Subcutaneous adipose tissue (tissue), 4 donors: ENCODE data around the gene DCAF4. TPM values are rescaled to one million over a fixed set of nuclear protein-coding genes. Genes with fewer than 3 reads are reported as not detected.

Experiments
- total RNA-seq, 4 donors: library from RNA; depleted of rRNA; stranded (reverse); fragments of >200 nt; gene quantifications; one replicate each; pipeline ENCODE4 v1.1.0, GENCODE V29; 2016
- TF ChIP-seq, protein P1 (sequence below): fragments of 450-650 bp; IDR thresholded peaks from one replicate; pipeline ENCODE4 v1.5.1; 2016; ENCODE audit warnings: low read depth, mild to moderate bottlenecking, control low read depth, antibody characterized with exemption, moderate library complexity

DCAF4 gene
- total RNA-seq, 4 donors from 2014 or later, result 14.1 to 25.1 (median 16.9) TPM

DNA sequence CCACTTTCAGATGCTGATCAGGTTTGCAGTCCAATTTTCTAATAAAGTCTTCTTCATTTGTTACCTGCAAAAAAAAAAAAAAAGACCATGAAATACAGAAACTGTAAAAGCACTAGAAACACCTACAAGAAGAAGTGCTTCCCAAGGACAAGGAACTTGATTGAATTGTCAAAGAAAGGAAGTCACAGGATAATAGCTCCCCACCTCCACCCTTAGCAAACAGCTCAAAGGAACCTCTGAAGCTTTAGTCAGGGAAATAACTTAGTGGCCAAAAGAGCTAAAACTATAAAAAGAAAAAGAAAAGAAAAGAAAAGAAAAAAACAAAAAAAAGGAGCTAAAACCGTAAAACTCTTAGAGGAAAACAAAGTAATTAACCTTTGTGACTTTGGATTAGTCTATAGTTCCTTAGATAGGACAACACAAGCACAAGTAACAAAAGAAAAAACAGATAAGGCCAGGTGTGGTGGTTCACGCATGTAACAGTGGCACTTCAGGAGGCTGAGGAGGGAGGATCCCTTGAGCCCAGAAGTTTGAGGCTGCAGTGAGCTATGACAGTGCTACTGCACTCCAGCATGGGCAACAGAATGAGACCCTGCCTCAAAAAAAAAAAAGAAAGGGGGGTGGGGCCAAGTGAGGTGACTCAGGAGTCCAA is 72.1 kb downstream of the DCAF4 start:
- TF ChIP-seq, protein P1, sequence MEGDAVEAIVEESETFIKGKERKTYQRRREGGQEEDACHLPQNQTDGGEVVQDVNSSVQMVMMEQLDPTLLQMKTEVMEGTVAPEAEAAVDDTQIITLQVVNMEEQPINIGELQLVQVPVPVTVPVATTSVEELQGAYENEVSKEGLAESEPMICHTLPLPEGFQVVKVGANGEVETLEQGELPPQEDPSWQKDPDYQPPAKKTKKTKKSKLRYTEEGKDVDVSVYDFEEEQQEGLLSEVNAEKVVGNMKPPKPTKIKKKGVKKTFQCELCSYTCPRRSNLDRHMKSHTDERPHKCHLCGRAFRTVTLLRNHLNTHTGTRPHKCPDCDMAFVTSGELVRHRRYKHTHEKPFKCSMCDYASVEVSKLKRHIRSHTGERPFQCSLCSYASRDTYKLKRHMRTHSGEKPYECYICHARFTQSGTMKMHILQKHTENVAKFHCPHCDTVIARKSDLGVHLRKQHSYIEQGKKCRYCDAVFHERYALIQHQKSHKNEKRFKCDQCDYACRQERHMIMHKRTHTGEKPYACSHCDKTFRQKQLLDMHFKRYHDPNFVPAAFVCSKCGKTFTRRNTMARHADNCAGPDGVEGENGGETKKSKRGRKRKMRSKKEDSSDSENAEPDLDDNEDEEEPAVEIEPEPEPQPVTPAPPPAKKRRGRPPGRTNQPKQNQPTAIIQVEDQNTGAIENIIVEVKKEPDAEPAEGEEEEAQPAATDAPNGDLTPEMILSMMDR, result no peak

DNA sequence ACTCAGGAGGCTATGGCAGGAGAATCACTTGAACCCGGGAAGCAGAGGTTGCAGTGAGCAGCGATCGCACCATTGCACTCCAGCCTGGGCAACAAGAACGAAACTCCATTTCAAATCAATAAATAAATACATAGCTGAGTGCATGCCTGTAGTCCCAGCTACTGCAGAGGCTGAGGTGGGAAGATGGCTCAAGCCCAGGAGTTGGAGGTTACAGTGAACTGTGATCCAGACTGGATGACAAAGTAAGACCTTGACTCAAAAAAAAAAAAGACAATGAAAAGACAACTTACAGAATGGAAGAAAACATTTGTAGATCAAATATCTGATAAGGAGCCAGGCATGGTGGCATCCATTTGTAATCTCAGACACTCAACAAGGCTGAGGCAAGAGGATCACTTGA is 73.1 kb downstream of the DCAF4 start:
- TF ChIP-seq, protein P1, result no peak

DNA sequence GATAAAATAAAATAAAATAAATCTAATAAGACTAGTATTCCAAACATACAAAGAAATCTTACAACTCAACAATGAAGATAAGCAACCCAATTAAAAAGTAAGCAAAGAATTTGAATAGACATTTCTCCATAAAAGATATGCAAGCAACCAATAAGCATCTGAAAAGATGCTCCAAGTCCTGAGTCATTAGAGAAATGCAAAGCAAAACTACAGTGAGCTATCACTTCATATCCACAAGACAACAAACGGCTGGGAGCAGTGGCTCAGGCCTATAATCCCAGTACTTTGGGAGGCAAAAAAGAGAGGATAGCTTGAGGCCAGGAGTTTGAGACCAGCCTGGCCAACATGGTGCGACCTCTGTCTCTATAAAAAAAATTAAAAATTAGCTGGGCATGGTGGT is 73.8 kb downstream of the DCAF4 start:
- TF ChIP-seq, protein P1, result no peak

DNA sequence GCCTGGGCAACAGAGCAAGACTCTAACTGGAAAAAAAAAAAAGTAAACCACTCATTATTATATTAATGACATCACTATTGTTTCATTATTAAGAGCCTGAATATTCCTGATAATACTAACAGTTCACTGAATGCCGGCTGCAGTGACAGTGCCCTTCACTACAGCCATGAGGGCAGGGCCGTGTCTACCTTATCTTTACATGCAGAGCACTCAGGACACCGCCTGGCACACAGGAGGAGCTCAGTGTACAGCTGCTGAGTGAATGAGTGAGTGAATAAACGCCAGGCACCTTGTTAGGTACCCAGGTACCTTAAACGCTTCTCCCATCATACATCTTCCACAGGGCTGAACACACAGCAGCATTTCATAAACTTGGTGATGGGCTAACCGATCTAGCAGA is 77.4 kb downstream of the DCAF4 start:
- TF ChIP-seq, protein P1, result no peak

DNA sequence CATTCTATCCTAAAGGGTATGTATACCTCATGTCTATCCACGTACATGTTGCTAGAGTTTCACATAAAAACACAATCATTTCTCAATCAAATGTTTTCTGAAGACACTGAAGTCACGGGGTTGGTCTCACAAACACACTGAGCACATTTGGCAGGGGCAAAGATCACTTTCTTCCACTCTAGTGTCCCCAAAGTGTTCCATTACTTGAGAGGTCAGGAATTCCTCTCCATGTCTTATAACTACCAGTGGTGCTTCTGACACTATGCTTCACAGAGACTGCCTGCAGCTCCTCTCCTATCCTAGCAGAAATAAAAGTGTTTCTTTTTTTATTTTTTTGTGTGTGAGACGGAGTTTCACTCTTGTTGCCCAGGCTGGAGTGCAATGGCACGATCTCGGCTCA is 81.6 kb downstream of the DCAF4 start:
- TF ChIP-seq, protein P1, result no peak

DNA sequence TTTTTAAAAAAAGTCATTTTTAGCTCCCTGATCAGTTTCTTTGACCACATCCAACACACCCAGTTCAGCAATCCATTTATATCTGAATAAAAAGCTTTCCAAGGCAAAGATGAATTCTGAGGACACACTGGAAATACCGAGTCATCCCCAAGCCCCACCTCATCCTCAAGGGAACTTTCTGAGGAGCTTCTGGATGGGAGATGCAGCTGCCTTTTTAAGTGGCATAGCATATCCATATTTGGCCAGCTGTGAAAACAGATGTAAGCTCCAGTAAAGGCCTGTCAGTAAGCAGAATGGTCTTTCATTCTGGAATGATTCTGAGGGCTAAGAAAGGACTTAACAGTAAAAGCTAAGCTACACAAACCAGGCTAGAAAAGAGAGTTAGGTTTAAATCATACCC is 82.2 kb downstream of the DCAF4 start:
- TF ChIP-seq, protein P1, result no peak

Other genes starting within 250 kb of the DCAF4 start
- 1 to 10 TPM in 1 of 4 donors, under 1 TPM in 1, not detected in 2; 0.33 to 6.8 TPM for gene DPF3, start 32.4 kb upstream of the DCAF4 start, total RNA-seq
- 10 to 100 TPM; 18.3 to 31.6 (median 27.7) TPM for gene ZFYVE1, start 100.6 kb downstream of the DCAF4 start, total RNA-seq
- 10 to 100 TPM; 64.1 to 87.0 (median 73.8) TPM for gene RBM25, start 132.1 kb downstream of the DCAF4 start, total RNA-seq
- gene PSEN1, start 210.0 kb downstream of the DCAF4 start, total RNA-seq, result 10 to 100 TPM; 58.4 to 87.5 (median 69.9) TPM